GM18511 (cell line): ENCODE results near the gene PEX5L.

Source experiments
- ATAC-seq: cut with Tn5 transposase; IDR thresholded peaks from one replicate; pipeline ENCODE4 v1.9.1; 2021; ENCODE audit warnings: mild to moderate bottlenecking, moderate library complexity; ENCODE audit not compliant: unreplicated experiment

Gene PEX5L

DNA sequence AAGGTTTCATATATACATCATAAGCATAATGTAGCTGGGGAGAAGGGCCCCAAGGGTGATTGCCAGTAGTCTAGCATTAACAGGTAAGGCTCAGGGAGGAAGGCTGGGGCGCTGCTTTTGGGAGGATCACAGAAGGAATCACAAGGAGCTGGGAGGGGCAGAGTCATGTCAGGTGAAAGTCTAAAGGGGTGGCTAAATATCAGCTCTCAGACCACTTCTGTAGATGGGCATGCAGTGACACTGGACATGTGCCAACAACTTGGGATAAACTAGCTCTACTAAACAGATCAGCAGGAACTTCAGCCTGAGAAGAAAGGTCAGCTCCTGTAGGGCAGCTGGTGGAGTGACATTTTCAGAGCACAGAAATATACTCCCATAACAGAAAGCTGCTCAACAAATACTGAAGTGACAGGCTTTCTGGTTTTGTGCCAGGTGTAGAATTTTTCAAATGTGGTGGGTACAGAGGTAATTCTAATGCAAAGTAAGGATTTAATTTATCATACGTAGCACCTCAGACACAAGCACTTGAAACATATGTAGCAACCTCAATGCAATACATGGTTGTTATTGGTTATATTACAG is 79.4 kb downstream of the PEX5L start:
- peak; percentile 23 for ATAC-seq

- peak; percentile 85 for ATAC-seq
Measured at GRCh38 chr3:179956416-179956830, 80.3 kb downstream of the PEX5L start.

DNA sequence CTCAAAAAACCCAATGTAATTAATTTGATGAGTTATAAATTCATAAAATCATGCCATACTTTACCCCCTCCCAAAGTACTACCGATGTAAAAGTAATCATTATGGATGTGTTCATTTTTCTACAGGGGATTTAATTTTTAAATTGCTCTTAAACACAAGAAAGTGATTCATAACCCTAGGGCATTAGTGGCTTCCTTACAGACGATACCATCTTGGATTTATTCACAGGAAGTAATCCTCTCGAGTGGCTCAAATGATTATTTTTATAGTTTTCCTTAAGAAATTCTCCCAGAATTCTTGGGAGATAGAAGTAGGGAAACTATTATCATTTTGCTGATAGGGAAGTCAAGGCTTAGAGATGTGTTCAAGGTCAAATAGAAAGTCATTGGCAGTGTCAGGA is 80.9 kb downstream of the PEX5L start:
- no peak for ATAC-seq

DNA sequence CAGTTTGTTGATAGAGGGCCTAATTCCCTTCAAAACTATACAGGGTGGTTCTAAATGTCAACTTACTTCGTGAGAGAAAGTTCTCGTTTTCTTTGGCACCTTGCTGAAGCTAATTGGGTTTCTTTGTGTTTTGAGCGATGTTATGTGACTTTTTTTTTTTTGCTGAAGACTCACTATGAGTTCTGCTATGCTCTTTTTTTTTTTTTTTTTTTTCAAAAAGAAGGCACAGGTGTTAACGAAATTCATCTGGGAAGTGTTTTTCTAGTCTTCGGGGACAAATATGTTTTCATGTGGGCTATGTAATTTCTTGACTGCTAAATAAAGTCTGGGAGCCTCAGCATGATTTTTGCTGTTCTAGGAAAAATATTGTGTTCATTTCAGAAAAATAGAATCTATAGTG is 81.5 kb downstream of the PEX5L start:
- ATAC-seq = no peak

DNA sequence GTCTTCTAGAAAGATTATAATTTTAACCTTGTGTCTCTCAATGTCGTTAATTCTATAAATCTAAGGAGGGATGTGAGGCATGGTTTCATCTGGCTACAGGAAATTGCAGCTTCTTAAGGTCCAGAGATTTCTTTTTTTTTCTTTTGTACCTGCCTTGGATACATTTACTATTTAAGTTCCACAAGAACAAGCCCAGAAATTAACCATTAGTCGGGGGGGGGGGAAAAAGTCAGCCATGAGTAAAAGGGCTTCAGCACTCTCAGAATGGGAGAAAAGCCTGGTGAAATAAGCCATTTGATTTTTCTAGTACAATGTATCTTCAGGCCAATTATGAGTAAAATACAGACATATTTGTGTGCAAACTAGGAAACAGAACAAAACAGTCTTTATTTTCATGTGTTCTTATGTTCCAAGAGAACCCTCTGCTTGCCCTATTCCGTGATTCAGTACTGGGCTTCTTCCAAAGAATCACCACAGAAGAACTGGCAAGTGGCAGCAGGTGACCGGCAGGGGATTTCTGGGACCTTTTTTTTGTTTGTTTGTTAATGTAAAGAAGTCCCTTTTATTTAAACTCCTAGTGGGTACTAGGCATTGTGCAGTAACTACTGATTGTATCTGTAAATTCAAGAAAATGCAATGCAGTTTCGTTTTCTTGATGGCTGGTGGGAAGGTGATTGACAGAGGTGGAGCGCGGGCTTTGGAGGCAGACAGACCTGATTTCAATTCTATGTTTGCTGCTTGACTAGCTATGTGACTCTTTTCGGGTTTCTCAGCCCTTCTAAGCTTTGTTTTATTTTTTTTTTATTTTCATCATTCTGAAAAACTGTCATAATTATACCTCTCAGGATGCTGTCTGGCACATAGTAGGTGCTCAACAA is 82.5 kb downstream of the PEX5L start:
- ATAC-seq = no peak

DNA sequence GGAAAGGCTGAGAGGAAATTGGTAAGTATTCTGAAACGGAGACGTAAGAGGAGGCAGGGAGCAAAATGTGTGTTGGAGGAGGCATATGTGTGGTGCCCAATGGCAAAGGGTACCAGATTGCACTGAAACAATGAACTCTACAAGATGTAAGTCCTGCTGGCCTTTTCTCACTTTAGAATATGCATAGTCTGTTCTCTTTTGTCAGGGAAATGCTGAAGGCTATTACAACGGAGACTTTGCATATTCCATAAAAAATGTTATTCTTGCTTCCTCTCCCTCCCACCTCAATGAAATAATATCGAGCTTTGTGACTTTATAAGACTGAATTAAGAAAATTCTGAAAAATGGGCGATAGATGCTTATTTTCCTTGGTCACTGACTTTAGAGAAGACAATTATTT is 85.9 kb downstream of the PEX5L start:
- ATAC-seq = no peak

- peak; percentile 42 for ATAC-seq
Measured at GRCh38 chr3:179949869-179950268, 86.9 kb downstream of the PEX5L start.

DNA sequence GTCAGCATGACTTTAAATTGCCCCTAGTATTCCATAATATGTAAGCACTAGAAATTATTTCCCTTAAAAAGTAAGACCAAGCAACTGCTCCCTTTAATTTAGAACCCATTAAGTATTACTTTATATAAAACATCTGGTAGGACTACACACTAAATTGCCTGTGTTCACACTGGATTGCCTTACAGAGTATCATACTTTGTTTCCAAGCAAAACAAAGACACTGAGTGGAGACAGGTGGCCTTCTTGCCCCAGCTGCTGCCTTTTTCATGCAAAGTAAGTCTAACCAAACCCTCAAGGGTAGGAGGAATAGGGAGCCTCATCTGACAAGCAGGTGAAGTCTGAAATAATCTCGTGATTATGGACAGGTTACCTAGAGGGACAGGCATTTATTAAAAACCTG is 87.3 kb downstream of the PEX5L start:
- peak; percentile 93 for ATAC-seq

GRCh38 chr3:179948740-179949139 is 88.0 kb downstream of the PEX5L start:
- no peak for ATAC-seq

GRCh38 chr3:179945569-179945968 is 91.2 kb downstream of the PEX5L start:
- ATAC-seq = no peak

GRCh38 chr3:179943117-179943880 is 93.4 kb downstream of the PEX5L start:
- no peak for ATAC-seq

DNA sequence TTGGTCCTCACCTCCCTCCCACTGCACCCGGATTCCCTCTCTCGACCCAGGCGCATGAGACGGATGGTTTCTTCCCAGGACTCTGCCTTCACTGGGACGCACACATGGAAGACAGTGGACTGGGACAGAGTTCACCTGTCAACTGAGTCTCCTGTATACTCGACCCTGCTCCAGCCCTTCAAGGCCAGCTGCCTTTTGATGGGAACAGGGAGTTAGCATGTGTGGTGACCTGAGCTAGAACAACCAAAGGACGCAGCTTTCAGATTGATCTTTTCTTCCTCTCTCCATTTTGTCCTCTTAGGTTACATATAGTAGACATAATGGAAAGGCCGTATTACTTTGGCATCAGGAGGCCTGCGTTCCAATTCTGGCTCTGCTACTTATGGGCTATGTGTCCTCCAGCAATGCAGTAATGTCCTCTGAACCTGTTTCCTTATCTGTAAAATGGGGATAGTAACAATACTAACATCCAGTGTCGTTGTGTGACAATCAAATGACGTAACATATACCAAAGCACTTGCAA is 94.1 kb downstream of the PEX5L start:
- ATAC-seq = peak; percentile 32

GRCh38 chr3:179935710-179936109 is 101.0 kb downstream of the PEX5L start:
- ATAC-seq = no peak

GRCh38 chr3:179933914-179934313 is 102.8 kb downstream of the PEX5L start:
- no peak for ATAC-seq

- ATAC-seq = no peak
Measured at GRCh38 chr3:179933080-179933479, 103.7 kb downstream of the PEX5L start.

DNA sequence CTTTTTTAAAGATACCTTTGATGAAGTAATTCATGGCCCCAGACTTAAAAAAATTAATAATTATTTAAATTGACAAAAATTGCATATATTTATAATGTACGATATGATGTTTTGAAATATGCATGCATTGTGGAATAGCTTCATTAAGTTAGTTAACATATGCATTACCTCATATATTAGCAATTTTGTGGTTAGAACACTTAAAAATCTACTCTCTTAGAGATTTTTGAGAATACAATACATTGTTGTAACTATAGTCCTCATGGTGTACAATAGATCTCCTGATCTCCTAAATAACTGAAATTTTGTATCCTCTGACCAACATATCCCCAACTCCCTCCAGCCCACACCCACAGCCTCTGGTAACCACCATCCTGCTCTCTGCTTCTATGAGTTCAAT is 104.1 kb downstream of the PEX5L start:
- ATAC-seq = no peak

DNA sequence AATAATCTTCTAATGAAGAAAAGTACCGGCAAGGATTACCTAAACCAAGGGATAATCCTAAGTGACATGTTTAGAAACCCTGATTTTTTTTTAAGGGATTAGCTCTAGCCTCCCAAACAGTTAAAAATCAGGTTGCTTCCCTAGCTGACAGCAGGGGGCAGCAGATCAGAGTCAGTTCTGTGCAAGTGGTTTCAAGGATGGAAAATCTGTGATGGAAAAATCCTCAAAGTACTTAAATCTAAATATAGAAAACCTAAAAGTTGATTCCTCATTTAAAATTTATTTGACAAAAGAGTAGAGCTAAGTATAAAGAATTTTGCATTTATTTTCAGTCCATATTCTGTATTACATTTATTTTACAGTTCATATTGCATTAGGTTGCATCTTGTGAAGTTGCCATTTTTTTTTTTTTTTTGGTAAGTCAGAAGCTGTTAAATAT is 107.6 kb downstream of the PEX5L start:
- no peak for ATAC-seq

DNA sequence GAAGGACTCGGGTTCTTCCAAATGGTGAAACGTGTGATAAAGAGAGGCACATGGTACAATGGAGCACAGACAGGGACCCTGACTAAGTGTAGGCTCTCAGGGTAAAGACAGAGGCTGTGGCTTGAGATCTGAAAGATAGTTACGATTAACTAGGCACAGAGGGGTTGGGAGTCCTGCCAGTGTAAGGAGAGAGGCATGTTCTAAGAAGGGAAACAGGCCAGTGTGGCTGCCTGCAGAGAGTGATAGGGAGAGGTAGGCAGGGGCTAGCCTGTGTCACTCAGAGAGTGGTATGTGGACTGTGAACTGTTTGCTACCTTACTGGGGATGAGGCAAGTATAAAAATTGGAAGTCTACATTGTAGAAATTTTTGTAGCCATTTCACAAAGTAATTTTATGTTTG is 109.5 kb downstream of the PEX5L start:
- no peak for ATAC-seq

DNA sequence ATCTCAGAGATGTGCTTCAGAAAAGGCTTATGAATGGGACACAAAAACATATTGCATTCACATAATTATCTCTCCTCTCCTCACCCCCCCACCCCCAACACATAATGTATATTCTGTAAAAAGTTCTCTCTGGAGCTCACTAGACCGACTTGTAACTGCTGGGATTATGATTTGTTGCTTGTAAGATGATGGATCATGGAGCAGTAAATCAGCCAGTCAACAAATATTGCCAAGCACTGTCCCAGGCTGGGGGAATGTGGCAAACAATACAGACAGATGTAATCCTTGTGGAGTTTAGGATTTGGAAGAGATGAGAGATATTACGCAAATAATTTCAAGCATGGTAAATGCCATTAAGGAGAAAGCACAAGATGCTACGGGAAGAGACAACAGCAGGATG is 114.8 kb downstream of the PEX5L start:
- ATAC-seq = peak; percentile 4

DNA sequence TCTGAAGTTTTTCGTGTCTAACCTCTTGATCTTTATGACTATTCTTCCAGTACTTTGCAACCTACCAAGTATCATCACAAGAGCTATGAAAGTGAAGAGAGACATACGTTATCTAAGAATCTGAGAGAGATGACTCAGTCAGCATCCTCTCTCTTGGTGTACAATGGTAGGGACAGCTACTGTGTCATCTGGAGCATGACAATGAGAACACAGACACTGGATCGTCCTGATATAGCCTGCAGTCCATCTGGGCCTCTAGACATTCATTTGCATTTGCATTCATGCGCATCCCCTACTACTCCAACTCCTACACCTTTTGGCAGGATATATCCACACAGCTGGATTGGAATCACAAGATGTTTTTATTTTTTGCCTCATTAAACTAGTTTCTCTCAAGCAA is 115.2 kb downstream of the PEX5L start:
- peak; percentile 99 for ATAC-seq

GRCh38 chr3:179907784-179908482 is 128.8 kb downstream of the PEX5L start:
- ATAC-seq = no peak
